ENCODE measurements around the gene MYPN.

- TF ChIP-seq, protein P1, sequence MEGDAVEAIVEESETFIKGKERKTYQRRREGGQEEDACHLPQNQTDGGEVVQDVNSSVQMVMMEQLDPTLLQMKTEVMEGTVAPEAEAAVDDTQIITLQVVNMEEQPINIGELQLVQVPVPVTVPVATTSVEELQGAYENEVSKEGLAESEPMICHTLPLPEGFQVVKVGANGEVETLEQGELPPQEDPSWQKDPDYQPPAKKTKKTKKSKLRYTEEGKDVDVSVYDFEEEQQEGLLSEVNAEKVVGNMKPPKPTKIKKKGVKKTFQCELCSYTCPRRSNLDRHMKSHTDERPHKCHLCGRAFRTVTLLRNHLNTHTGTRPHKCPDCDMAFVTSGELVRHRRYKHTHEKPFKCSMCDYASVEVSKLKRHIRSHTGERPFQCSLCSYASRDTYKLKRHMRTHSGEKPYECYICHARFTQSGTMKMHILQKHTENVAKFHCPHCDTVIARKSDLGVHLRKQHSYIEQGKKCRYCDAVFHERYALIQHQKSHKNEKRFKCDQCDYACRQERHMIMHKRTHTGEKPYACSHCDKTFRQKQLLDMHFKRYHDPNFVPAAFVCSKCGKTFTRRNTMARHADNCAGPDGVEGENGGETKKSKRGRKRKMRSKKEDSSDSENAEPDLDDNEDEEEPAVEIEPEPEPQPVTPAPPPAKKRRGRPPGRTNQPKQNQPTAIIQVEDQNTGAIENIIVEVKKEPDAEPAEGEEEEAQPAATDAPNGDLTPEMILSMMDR (conservative IDR thresholded peaks at IDR 0.05; ENCODE audit: low read depth, low read length) = no peak
- TF ChIP-seq EZH2 (IDR thresholded peaks at IDR 0.05; ENCODE audit: low read length, unreplicated experiment) (no peak), EZH2phosphoT487 (IDR thresholded peaks at IDR 0.05; ENCODE audit: borderline replicate concordance, low read length) (no peak)
These were observed 75.3 kb downstream of the MYPN start for GRCh38 chr10:68184546-68184945.

All from PC-3 (cell line).